ACC112 (cell line): ENCODE results near the gene TIAM2.

ENCODE experiments used
- H2AFZ ChIP-seq: fragments of 200-600 bp; sonication (generic); one replicate; pipeline ENCODE4 v1.6.0; 2017; ENCODE audit warnings: antibody characterized with exemption, low read length; ENCODE audit not compliant: unreplicated experiment
- H3K27ac ChIP-seq: fragments of 200-600 bp; sonication (generic); 2 replicates; pipeline ENCODE4 v1.5.1; 2014; ENCODE audit warnings: low read depth, mild to moderate bottlenecking, antibody characterized with exemption, low read length, moderate library complexity
- H3K27me3 ChIP-seq: fragments of 200-600 bp; sonication (generic); 2 replicates; pipeline ENCODE4 v1.6.1; 2014; ENCODE audit warnings: mild to moderate bottlenecking, antibody characterized with exemption, low read length, moderate library complexity, mixed read lengths; ENCODE audit not compliant: insufficient read depth
- H3K36me3 ChIP-seq: fragments of 200-600 bp; sonication (generic); 2 replicates; pipeline ENCODE4 v1.6.1; 2016; ENCODE audit warnings: mild to moderate bottlenecking, antibody characterized with exemption, low read length, moderate library complexity, mixed read lengths; ENCODE audit not compliant: insufficient read depth
- H3K4me1 ChIP-seq: fragments of 200-600 bp; sonication (generic); one replicate; pipeline ENCODE4 v1.6.1; 2016; ENCODE audit warnings: low read length, mixed read lengths; ENCODE audit not compliant: insufficient read depth, unreplicated experiment, control insufficient read depth
- H3K4me3 ChIP-seq: fragments of 200-600 bp; sonication (generic); 2 replicates; pipeline ENCODE4 v1.5.1; 2014; ENCODE audit warnings: mild to moderate bottlenecking, low read depth, low read length
- H3K79me2 ChIP-seq: fragments of 200-600 bp; sonication (generic); one replicate; pipeline ENCODE4 v1.6.0; 2016; ENCODE audit warnings: low read length; ENCODE audit not compliant: control insufficient read depth, unreplicated experiment, insufficient read depth

TIAM2 gene

DNA sequence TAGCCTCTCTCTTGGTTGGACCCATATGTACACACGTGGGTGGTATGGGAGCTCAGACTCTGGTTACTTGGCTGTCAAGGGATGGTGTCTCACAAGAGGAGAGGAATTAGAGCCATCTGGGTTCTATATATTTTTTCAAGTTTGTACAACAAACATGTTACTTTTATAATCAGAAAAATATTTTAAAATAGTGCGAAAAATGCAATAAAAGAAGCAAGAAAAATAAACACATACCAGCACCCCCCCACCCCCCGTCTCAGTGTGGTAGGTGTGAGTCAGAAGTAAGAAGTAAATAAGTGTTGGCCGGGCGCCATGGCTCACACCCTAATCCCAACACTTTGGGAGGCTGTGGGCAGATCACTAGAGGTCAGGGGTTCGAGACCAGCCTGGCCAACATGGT lies 2.1 kb upstream of the TIAM2 start:
- Histone ChIP-seq H3K79me2 (peaks cover 5% of the 10 kb centered on the region), H3K27ac (no peak overlapping the region), H3K36me3 (no peaks in the 10 kb centered on the region), H2AFZ (no peak overlapping the region), H3K4me1 (peaks cover 10% of the 10 kb centered on the region), H3K4me3 (no peak overlapping the region), H3K27me3 (no peaks in the 10 kb centered on the region)

DNA sequence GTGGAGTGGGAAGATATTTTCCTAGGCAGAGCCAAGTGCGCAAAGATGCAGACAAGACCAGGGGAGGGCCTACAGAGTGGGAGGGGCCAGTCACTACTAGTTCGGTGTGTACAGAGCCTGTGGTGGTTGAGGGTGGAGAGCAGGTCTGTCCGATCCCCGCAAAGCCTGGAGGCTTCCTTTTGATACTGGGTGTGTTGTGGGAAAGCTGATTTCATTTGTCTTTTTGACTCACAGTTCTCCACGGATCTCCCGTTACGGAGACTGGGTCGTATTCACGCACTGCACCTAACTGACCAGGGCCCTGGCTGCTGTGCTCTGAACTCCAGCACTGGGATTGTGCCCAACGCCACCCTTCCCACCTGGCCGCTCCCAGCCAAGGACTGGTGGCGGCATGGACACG lies 1.4 kb upstream of the TIAM2 start:
- no peak overlapping the region for H3K27ac ChIP-seq
- H3K79me2 ChIP-seq: peaks cover 5% of the 10 kb centered on the region
- H3K4me1 ChIP-seq: peaks cover 10% of the 10 kb centered on the region
- H3K27me3 ChIP-seq: no peaks in the 10 kb centered on the region
- H3K4me3 ChIP-seq: no peak overlapping the region
- H2AFZ ChIP-seq: no peak overlapping the region
- no peaks in the 10 kb centered on the region for H3K36me3 ChIP-seq

DNA sequence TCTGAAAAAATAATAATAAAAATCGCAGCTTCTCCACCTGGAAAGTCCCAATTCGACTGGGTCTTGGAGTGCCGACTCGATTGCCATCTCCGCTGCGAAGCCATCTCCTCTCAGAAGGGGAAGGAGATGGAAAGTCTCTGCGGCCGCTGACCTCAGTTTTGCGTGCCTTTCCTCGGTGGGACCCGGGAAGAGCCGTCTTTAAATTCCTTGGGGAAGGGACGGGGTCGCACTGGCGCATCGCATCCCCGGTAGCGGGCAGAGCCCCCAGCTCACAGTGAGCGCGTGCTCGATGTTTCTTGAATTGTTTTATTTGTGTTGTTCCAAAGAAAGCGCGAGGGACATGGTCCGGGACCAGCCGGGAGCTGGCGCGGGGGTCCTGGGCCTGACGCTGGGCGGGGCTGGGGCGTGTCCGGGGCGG lies 270 bp upstream of the TIAM2 start:
- H3K79me2 ChIP-seq: peaks cover 5% of the 10 kb centered on the region
- H3K36me3 ChIP-seq: no peaks in the 10 kb centered on the region
- H3K4me1 ChIP-seq: peaks cover 10% of the 10 kb centered on the region
- H3K4me3 ChIP-seq: peak overlapping the region; percentile 96
- no peaks in the 10 kb centered on the region for H3K27me3 ChIP-seq
- no peak overlapping the region for H3K27ac ChIP-seq
- H2AFZ ChIP-seq: no peak overlapping the region

DNA sequence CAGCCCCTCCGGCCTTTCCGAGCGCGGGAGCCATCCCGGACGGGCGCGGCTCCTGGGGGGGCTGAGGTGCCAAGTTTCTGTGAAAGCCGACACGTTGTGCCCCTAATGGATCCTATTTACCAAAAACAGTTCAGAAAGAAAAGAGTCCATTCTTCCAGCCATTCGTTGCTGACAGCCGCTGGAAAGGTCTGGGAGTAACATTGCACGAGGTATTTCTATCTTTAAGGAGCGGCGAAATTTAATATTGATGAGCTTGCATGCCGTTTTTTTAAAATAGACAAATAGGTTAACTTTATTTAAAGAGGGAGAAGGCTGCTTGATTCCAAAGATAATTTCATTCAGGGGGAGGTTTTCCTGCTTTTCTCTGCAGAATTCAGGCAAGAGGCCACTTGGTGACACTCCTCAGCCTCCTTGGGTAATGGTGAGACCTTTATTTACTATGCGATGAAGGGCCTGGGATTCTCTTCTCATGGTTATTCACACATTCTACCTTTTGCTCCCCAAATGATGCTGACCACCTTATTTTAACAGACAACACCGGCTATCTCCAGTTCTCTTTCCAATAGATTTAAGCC lies 988 bp downstream of the TIAM2 start:
- H2AFZ ChIP-seq: peak overlapping the region; percentile 87
- H3K36me3 ChIP-seq: no peaks in the 10 kb centered on the region
- peak overlapping the region; percentile 96 for H3K4me3 ChIP-seq
- no peak overlapping the region for H3K27ac ChIP-seq
- peaks cover 5% of the 10 kb centered on the region for H3K79me2 ChIP-seq
- no peaks in the 10 kb centered on the region for H3K27me3 ChIP-seq
- H3K4me1 ChIP-seq: peaks cover 12% of the 10 kb centered on the region

DNA sequence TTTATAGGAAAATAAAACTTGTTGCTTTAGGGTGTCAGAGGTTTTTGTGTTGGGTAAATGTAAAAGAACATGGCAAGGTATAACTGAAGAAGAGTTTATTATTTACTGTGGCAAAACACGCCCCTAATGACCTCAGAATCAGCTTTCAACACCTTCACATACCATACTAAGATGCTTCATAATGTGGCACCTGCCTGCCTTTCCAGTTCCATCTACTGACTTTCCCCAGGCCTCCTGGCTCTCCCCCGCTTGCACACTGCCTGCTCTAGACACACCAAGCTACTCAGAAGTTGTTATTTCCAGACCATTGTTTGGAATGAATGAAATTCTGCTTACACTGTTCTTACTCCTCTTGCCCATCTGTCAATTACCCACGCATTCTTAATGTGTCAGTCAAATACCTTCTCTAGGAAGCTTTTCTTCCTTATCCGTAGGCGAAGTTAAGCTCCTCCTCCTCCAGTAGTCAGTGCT lies 1.8 kb downstream of the TIAM2 start:
- Histone ChIP-seq H3K4me1 (peaks cover 20% of the 10 kb centered on the region), H3K4me3 (peak overlapping the region; percentile 96), H3K27me3 (no peaks in the 10 kb centered on the region), H3K27ac (no peak overlapping the region), H3K79me2 (peaks cover 5% of the 10 kb centered on the region), H2AFZ (no peak overlapping the region), H3K36me3 (no peaks in the 10 kb centered on the region)

DNA sequence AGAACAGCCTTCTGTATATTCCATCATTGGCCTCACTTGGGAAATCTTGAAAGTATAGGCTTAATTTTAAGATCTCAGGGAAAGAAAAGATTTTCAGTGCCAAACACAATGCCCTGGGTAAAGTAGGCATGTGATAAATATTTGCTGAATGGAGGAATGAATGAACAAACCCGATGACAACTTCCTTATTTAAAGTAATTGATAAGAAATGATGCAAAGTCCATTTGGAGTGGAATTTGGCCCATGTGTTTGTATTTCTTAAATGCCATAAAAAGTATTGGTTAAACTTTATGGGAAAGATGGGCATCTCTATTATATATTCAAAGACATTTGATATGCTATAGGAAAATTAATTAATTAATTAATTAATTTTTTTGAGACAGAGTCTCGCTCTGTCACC lies 3.7 kb downstream of the TIAM2 start:
- peaks cover 22% of the 10 kb centered on the region for H3K4me1 ChIP-seq
- H3K27me3 ChIP-seq: no peaks in the 10 kb centered on the region
- H3K27ac ChIP-seq: no peak overlapping the region
- H3K36me3 ChIP-seq: no peaks in the 10 kb centered on the region
- H3K4me3 ChIP-seq: no peak overlapping the region
- peaks cover 7% of the 10 kb centered on the region for H3K79me2 ChIP-seq
- H2AFZ ChIP-seq: no peak overlapping the region

DNA sequence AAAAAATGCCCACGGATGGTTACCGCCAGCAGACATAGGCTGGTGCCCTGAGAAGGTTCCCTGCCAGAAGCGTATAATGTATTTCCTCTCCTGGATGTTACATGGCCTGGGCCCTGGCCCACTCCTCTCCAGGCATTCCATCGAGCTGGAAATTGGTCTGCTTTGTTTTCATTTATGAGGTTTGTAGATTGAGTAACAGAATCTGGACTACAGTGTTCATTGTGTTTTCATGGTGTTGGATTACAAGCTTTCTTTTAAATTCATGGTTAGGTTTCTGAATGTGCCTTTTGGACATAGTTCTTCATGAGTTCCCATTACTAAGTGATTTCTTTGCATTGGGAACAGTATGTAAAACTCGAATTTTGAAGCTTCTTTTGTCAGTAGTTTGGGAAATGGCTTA lies 6.4 kb downstream of the TIAM2 start:
- H2AFZ ChIP-seq: no peak overlapping the region
- no peaks in the 10 kb centered on the region for H3K36me3 ChIP-seq
- no peak overlapping the region for H3K27ac ChIP-seq
- peaks cover 10% of the 10 kb centered on the region for H3K79me2 ChIP-seq
- H3K4me3 ChIP-seq: no peak overlapping the region
- H3K4me1 ChIP-seq: peaks cover 20% of the 10 kb centered on the region
- H3K27me3 ChIP-seq: no peaks in the 10 kb centered on the region

DNA sequence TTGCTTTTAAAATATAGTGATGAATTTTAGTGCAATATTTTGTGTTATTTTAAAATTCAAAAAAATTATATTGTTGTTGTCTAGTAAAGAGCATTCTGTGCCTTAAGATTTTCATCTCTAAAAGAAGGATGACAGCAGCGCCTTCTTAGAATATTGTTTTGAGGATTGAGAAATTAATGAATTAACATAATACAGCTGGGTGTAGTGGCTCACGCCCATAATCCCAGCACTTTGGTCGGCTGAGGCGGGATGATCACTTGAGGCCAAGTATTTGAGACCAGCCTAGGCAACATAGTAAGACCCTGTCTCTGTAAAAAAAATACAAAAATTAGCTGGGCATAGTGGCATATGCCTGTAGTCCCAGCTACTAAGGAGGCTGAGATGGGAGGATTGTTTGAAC lies 6.8 kb downstream of the TIAM2 start:
- Histone ChIP-seq H3K4me3 (no peak overlapping the region), H3K27ac (no peak overlapping the region), H3K79me2 (peaks cover 9% of the 10 kb centered on the region)

DNA sequence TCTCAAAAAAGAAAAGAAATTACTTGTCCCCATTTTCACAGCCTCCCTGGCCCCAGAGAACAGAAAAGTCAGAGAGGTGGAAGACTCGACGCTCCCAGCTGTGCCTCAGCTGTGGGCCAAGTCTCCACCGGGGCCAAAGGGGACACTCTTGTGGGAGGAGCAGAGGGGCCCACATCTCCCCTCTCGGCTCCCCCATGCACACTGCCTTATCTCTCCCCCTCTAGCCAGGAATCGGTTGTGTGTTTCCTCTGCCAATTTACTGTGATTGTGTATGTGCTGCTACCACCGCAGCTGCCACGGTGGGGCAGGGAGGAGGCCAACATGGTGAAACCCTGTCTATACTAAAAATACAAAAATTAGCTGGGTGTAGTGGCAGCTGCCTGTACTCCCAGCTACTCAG lies 8.4 kb downstream of the TIAM2 start:
- H3K36me3 ChIP-seq: no peaks in the 10 kb centered on the region
- H3K27me3 ChIP-seq: no peaks in the 10 kb centered on the region
- H3K79me2 ChIP-seq: peaks cover 5% of the 10 kb centered on the region
- H3K27ac ChIP-seq: no peak overlapping the region
- H2AFZ ChIP-seq: no peak overlapping the region
- H3K4me1 ChIP-seq: peaks cover 12% of the 10 kb centered on the region
- H3K4me3 ChIP-seq: no peak overlapping the region

More for the DNA sequence above, 6.8 kb downstream of the TIAM2 start:
- Histone ChIP-seq H3K27me3 (no peaks in the 10 kb centered on the region), H3K4me1 (peaks cover 15% of the 10 kb centered on the region), H3K36me3 (no peaks in the 10 kb centered on the region), H2AFZ (no peak overlapping the region)

DNA sequence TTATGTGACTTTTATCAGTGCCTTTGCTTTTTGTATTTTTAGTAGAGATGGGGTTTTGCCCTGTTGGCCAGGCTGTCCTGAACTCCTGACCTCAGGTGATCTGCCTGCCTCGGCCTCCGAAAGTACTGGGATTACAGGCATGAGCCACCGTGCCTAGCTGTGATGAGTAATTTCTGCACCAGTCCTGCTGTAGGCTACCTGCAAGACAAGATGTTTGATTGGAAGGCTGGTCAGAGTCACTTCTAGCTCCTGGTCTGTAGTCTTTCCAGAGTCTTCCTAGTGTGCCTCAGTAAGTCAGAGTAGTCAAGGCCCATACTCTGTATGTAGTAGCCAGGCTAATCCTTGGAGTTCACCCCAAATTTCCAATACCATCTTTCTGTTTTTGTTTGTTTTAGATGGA lies 8.9 kb downstream of the TIAM2 start:
- Histone ChIP-seq H3K79me2 (peaks cover 5% of the 10 kb centered on the region), H2AFZ (no peak overlapping the region), H3K27ac (no peak overlapping the region), H3K27me3 (no peaks in the 10 kb centered on the region), H3K4me3 (no peak overlapping the region), H3K36me3 (no peaks in the 10 kb centered on the region), H3K4me1 (peaks cover 12% of the 10 kb centered on the region)

DNA sequence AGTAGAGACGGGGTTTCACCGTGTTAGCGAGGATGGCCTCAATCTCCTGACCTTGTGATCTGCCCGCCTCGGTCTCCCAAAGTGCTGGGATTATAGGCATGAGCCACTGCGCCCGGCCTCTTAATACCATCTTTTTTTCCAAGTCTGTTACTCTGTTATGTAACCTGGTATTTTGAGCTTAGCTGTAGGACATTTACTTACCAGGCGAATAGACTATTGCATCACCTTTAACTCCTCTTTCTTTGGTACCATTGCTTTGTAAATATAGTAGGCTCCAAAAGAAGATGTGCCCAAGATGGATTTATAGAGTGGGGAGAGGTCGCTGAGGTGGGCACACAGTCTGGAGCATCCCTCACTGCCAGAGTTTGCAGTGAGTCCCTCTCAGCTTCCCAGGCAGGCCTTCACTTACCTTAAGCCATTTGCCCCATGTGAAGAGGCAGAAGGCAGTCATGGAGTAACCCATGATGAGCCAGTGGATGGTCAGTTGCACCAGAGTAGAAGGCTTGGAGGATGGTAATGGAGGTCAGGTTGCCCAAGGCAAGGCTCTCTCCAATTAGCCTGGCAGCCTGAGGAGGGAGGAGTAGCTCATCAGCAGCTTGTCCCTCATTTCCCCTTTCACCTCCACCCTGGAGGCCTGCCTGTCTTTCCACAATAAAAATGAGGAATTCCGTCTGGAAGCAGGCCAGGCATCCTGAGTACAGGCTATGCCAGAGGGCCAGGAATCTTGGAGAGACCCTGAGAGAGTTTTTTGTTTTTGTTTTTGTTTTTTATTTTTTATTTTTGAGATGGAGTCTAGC lies 9.7 kb downstream of the TIAM2 start:
- no peak overlapping the region for H3K27ac ChIP-seq
- H3K27me3 ChIP-seq: no peaks in the 10 kb centered on the region
- H3K79me2 ChIP-seq: peaks cover 5% of the 10 kb centered on the region
- H3K4me3 ChIP-seq: no peak overlapping the region
- H3K4me1 ChIP-seq: peaks cover 12% of the 10 kb centered on the region
- no peaks in the 10 kb centered on the region for H3K36me3 ChIP-seq
- no peak overlapping the region for H2AFZ ChIP-seq
